H9 (cell line): Measurements from ENCODE around the gene WDSUB1. TPM values are rescaled to one million over a fixed set of nuclear protein-coding genes. Genes with fewer than 3 reads are reported as not detected.

ENCODE experiments used
- DNase-seq: peaks from one replicate; pipeline ENCODE4 v3.0.0-alpha.2; 2017
- H2AFZ ChIP-seq: one replicate; pipeline ENCODE4 v1.6.1; 2013; ENCODE audit warnings: mild to moderate bottlenecking, low read length, control low read depth, moderate library complexity
- H2AK5ac ChIP-seq: 2 replicates; pipeline ENCODE4 v1.6.1; 2013; ENCODE audit warnings: low read length, control low read depth, mixed read lengths; ENCODE audit not compliant: insufficient read length
- H2BK120ac ChIP-seq: one replicate; pipeline ENCODE4 v1.6.1; 2013; ENCODE audit warnings: low read depth, mild to moderate bottlenecking, low read length, control low read depth, inconsistent platforms; ENCODE audit not compliant: poor library complexity, severe bottlenecking
- H2BK12ac ChIP-seq: 2 replicates; pipeline ENCODE4 v1.6.1; 2013; ENCODE audit warnings: low read length, control low read depth, mixed read lengths, low read depth; ENCODE audit not compliant: insufficient read length
- H2BK15ac ChIP-seq: 2 replicates; pipeline ENCODE4 v1.6.1; 2013; ENCODE audit warnings: low read depth, low read length, control low read depth
- H2BK20ac ChIP-seq: one replicate; pipeline ENCODE4 v1.6.1; 2013; ENCODE audit warnings: low read depth, mild to moderate bottlenecking, low read length, control low read depth, inconsistent platforms; ENCODE audit not compliant: poor library complexity, severe bottlenecking
- H2BK5ac ChIP-seq: 2 replicates; pipeline ENCODE4 v1.6.1; 2013; ENCODE audit warnings: low read length, control low read depth, mixed read lengths; ENCODE audit not compliant: insufficient read length
- H3K14ac ChIP-seq: 2 replicates; pipeline ENCODE4 v1.6.1; 2013; ENCODE audit warnings: low read length, control low read depth; ENCODE audit not compliant: insufficient read depth
- H3K18ac ChIP-seq: 2 replicates; pipeline ENCODE4 v1.6.1; 2013; ENCODE audit warnings: low read depth, mild to moderate bottlenecking, mixed read lengths, low read length, control low read depth; ENCODE audit not compliant: insufficient read length
- H3K23ac ChIP-seq: 2 replicates; pipeline ENCODE4 v1.6.1; 2013; ENCODE audit warnings: low read length, control low read depth, mixed read lengths, low read depth; ENCODE audit not compliant: insufficient read length
- H3K23me2 ChIP-seq: 2 replicates; pipeline ENCODE4 v1.6.1; 2013; ENCODE audit warnings: low read depth, mild to moderate bottlenecking, mixed read lengths, low read length, control low read depth; ENCODE audit not compliant: insufficient read length, poor library complexity, severe bottlenecking
- H3K27ac ChIP-seq: 2 replicates; pipeline ENCODE4 v1.5.1; 2013; ENCODE audit warnings: low read length, control low read depth, mixed read lengths, low read depth; ENCODE audit not compliant: insufficient read length
- H3K27me3 ChIP-seq: 2 replicates; pipeline ENCODE4 v1.6.1; 2013; ENCODE audit warnings: low read length, control low read depth, inconsistent platforms; ENCODE audit not compliant: insufficient read depth
- H3K4ac ChIP-seq: 2 replicates; pipeline ENCODE4 v1.6.1; 2013; ENCODE audit warnings: low read depth, mild to moderate bottlenecking, control low read depth, inconsistent platforms, low read length, moderate library complexity
- H3K4me1 ChIP-seq: 2 replicates; pipeline ENCODE4 v1.6.1; 2013; ENCODE audit warnings: low read length, control low read depth, inconsistent platforms; ENCODE audit not compliant: insufficient read depth
- H3K4me2 ChIP-seq: 2 replicates; pipeline ENCODE4 v1.6.1; 2013; ENCODE audit warnings: low read length, control low read depth, mixed read lengths; ENCODE audit not compliant: insufficient read length, insufficient read depth
- H3K56ac ChIP-seq: 2 replicates; pipeline ENCODE4 v1.6.1; 2013; ENCODE audit warnings: low read depth, mild to moderate bottlenecking, mixed read lengths, low read length, control low read depth; ENCODE audit not compliant: insufficient read length
- H3K79me1 ChIP-seq: 2 replicates; pipeline ENCODE4 v1.6.1; 2013; ENCODE audit warnings: low read depth, mild to moderate bottlenecking, moderate library complexity, low read length, control low read depth, inconsistent platforms; ENCODE audit not compliant: insufficient read depth, poor library complexity, severe bottlenecking
- H3K79me2 ChIP-seq: 2 replicates; pipeline ENCODE4 v1.6.1; 2013; ENCODE audit warnings: low read length, control low read depth, inconsistent platforms; ENCODE audit not compliant: insufficient read depth
- H3K9ac ChIP-seq: 2 replicates; pipeline ENCODE4 v1.6.1; 2013; ENCODE audit warnings: low read length, control low read depth, mixed read lengths; ENCODE audit not compliant: insufficient read length; ENCODE audit errors: extremely low read depth
- H3K9me3 ChIP-seq: one replicate; pipeline ENCODE4 v1.6.1; 2013; ENCODE audit warnings: low read depth, low read length, inconsistent platforms; ENCODE audit not compliant: control insufficient read depth
- H3T11ph ChIP-seq: one replicate; pipeline ENCODE4 v1.6.1; 2013; ENCODE audit warnings: mild to moderate bottlenecking, low read length, control low read depth, inconsistent platforms
- H4K20me1 ChIP-seq: one replicate; pipeline ENCODE4 v1.6.1; 2013; ENCODE audit not compliant: control insufficient read depth, insufficient read length, insufficient read depth
- H4K5ac ChIP-seq: 2 replicates; pipeline ENCODE4 v1.6.1; 2013; ENCODE audit warnings: low read depth, mild to moderate bottlenecking, mixed read lengths, low read length, control low read depth; ENCODE audit not compliant: insufficient read length
- H4K8ac ChIP-seq: replicated peaks from 2 replicates; pipeline ENCODE4 v1.6.1; 2013; ENCODE audit warnings: low read length, control low read depth, mixed read lengths, low read depth; ENCODE audit not compliant: insufficient read length
- H4K91ac ChIP-seq: 2 replicates; pipeline ENCODE4 v1.6.1; 2013; ENCODE audit warnings: low read depth, mild to moderate bottlenecking, moderate library complexity, mixed read lengths, low read length, control low read depth; ENCODE audit not compliant: insufficient read length
- H3K27ac Mint-ChIP-seq, 3 experiments: 2 replicates in 2 of 3; 3 replicates in 1 of 3; pipeline ENCODE4 v1.8.0; 2020 to 2021; ENCODE audit warnings: mixed read lengths in 3 of 3, mild to moderate bottlenecking in 1 of 3, moderate library complexity in 1 of 3
- H3K27me3 Mint-ChIP-seq: 2 replicates; pipeline ENCODE4 v1.8.0; 2021; ENCODE audit warnings: low read depth, mild to moderate bottlenecking, moderate library complexity, mixed read lengths
- H3K36me3 Mint-ChIP-seq, 3 experiments: 2 replicates in 2 of 3; 3 replicates in 1 of 3; pipeline ENCODE4 v1.8.0; 2020 to 2021; ENCODE audit warnings: low read depth in 3 of 3, mixed read lengths in 3 of 3; ENCODE audit not compliant: insufficient read depth in 1 of 3
- H3K4me1 Mint-ChIP-seq, 2 experiments: 2 replicates each; pipeline ENCODE4 v1.8.0; 2020; ENCODE audit warnings: mixed read lengths in 2 of 2
- H3K4me3 Mint-ChIP-seq, 2 experiments: 2 replicates in 1 of 2; 3 replicates in 1 of 2; pipeline ENCODE4 v1.8.0; 2020 to 2021; ENCODE audit warnings: mild to moderate bottlenecking in 2 of 2, mixed read lengths in 2 of 2, moderate library complexity in 1 of 2
- H3K9me3 Mint-ChIP-seq, 2 experiments: 2 replicates in 1 of 2; 3 replicates in 1 of 2; pipeline ENCODE4 v1.8.0; 2020; ENCODE audit warnings: mild to moderate bottlenecking in 2 of 2, mixed read lengths in 2 of 2, moderate library complexity in 1 of 2
- CTCF ChIP-seq: fragments of 200-600 bp; sonication (generic); conservative IDR thresholded peaks from 3 replicates; pipeline ENCODE4 v1.8.0; 2021; ENCODE audit warnings: antibody characterized with exemption, mild to moderate bottlenecking
- WGBS: extraction: QIAGEN DNeasy Blood & Tissue Kit; methylation state at CpG from one replicate; pipeline ENCODE4 v1.1.7; 2013; ENCODE audit warnings: missing lambda C conversion rate, low lambda C conversion rate, mixed read lengths; ENCODE audit not compliant: insufficient read length; ENCODE audit errors: extremely low coverage; 5-methylcytosine and 5-hydroxymethylcytosine counted together
- total RNA-seq: library from RNA; stranded (reverse); gene quantifications from 2 replicates; pipeline ENCODE4 v1.2.1, GENCODE V29; 2021

The WDSUB1 gene
- total RNA-seq, 1 experiment from 2014 or later, result 5.5 TPM

- no peak overlapping the region for H2AFZ ChIP-seq
- H4K20me1 ChIP-seq, result no peaks in the 10 kb centered on the region
- Mint-ChIP-seq H3K36me3 (peaks cover 6 to 34% (median 15%) of the 10 kb centered on the region in 3 experiments; a peak in 6 of 7 replicates), H3K9me3 (no peaks in the 10 kb centered on the region), H3K4me1 (no peaks in the 10 kb centered on the region), H3K27ac (0 out of 7 replicates have a peak overlapping the region, but pooled peaks of 1 of the 3 experiments have one; percentile 29), H3K27me3 (no peaks in the 10 kb centered on the region), H3K4me3 (no peak overlapping the region)
- no peak overlapping the region for H3T11ph ChIP-seq
- H2BK120ac ChIP-seq, result no peak overlapping the region
- no peak overlapping the region for H2BK15ac ChIP-seq
- H3K27me3 ChIP-seq, result no peaks in the 10 kb centered on the region
- H3K9ac ChIP-seq, result no peak overlapping the region
- H3K14ac ChIP-seq, result no peak overlapping the region
- no peak for DNase-seq
- H2BK5ac ChIP-seq, result no peak overlapping the region
- no peak overlapping the region for H3K56ac ChIP-seq
- no peak overlapping the region for H4K5ac ChIP-seq
- H3K23ac ChIP-seq, result no peak overlapping the region
- no peaks in the 10 kb centered on the region for H3K79me1 ChIP-seq
- no peak overlapping the region for H2BK12ac ChIP-seq
- no peak for TF ChIP-seq CTCF
- H4K91ac ChIP-seq, result no peak overlapping the region
- no peak overlapping the region for H3K4me2 ChIP-seq
- no peak overlapping the region for H2AK5ac ChIP-seq
- no peak overlapping the region for H3K4ac ChIP-seq
- H3K4me1 ChIP-seq, result no peaks in the 10 kb centered on the region
- H3K27ac ChIP-seq, result no peak overlapping the region
- no peak overlapping the region for H2BK20ac ChIP-seq
- no peaks in the 10 kb centered on the region for H3K9me3 ChIP-seq
- no peaks in the 10 kb centered on the region for H3K23me2 ChIP-seq
- WGBS, result no CpG with 5 or more reads among the region's 5 CpGs
- no peak overlapping the region for H4K8ac ChIP-seq
- H3K18ac ChIP-seq, result no peak overlapping the region
- H3K79me2 ChIP-seq, result no peaks in the 10 kb centered on the region
These were observed 40.2 kb upstream of the WDSUB1 start for GRCh38 chr2:159326569-159327255.
